Vagina (tissue), 2 donors: ENCODE measurements around the gene S100Z.

Experiments used
- POLR2A ChIP-seq, 2 donors: fragments of 450-650 bp; IDR thresholded peaks; one replicate each; pipeline ENCODE4 v1.6.1; 2017; ENCODE audit warnings: antibody characterized with exemption in 2 of 2, mild to moderate bottlenecking in 2 of 2, moderate library complexity in 2 of 2
- TF ChIP-seq, protein P1 (sequence below), 3 experiments: fragments of 450-650 bp in 2 of 3; fragments of 200-600 bp in 1 of 3; sonication (generic) in 1 of 3; IDR thresholded peaks; one replicate each; pipeline ENCODE4 v1.5.1; 2017 to 2019; ENCODE audit warnings: antibody characterized with exemption in 3 of 3, mild to moderate bottlenecking in 2 of 3, moderate library complexity in 2 of 3

DNA sequence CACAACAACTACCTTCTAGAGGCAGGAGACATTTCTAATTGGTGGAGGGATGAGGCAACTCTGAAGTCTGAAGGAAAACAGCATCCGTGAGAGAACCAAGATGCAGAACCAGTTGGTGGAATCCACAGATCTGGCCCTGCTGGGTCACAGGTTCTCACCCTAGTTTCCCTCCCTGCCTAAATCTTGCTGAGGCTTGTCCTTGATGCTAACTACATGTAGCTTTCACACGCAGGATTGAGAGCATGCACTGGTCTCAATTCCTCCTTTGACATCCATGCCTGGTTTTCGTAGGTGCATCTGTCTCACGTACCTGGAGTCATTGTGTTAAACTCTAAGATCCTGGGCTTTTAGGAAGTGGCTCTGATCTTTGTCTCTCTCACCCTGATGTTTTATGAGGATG lies 40.7 kb upstream of the S100Z start:
- TF ChIP-seq, protein P1, sequence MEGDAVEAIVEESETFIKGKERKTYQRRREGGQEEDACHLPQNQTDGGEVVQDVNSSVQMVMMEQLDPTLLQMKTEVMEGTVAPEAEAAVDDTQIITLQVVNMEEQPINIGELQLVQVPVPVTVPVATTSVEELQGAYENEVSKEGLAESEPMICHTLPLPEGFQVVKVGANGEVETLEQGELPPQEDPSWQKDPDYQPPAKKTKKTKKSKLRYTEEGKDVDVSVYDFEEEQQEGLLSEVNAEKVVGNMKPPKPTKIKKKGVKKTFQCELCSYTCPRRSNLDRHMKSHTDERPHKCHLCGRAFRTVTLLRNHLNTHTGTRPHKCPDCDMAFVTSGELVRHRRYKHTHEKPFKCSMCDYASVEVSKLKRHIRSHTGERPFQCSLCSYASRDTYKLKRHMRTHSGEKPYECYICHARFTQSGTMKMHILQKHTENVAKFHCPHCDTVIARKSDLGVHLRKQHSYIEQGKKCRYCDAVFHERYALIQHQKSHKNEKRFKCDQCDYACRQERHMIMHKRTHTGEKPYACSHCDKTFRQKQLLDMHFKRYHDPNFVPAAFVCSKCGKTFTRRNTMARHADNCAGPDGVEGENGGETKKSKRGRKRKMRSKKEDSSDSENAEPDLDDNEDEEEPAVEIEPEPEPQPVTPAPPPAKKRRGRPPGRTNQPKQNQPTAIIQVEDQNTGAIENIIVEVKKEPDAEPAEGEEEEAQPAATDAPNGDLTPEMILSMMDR (IDR thresholded peaks at IDR 0.05) = no peak
- no peak for TF ChIP-seq POLR2A (IDR thresholded peaks at IDR 0.05)
